ENCODE measurements around the gene ZNF212.

DNA sequence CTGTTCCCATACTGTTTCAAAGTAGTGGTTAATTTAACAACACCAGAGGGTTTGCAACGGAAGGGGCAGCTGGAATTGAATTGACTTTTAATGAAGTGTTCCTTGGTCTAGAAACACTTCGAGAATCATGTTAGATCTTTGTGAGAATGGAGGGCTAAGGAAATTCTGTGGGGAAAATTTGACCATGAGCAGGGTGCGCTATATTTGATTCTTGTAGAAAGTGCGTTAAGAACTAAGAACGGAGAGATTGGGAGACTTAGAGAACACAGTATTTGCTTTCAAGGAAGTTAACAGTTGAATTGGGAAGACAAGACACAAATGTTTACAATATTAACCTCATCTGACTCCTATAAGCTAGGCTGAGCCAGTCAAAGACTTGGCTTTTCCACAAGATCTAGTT, 1.2 kb downstream of the ZNF212 start:
- TF ChIP-seq POLR2A (IDR thresholded peaks at IDR 0.05; ENCODE audit: low read length) (no peak), GATA1 (IDR thresholded peaks at IDR 0.05; ENCODE audit: low read depth, low read length) (no peak)
